Vagina (tissue), 2 donors: ENCODE measurements around the gene PLAAT5.

Source experiments
- POLR2A ChIP-seq, 2 donors: fragments of 450-650 bp; IDR thresholded peaks; one replicate each; pipeline ENCODE4 v1.6.1; 2017; ENCODE audit warnings: antibody characterized with exemption in 2 of 2, mild to moderate bottlenecking in 2 of 2, moderate library complexity in 2 of 2
- TF ChIP-seq, protein P1 (sequence below), 3 experiments: fragments of 450-650 bp in 2 of 3; fragments of 200-600 bp in 1 of 3; sonication (generic) in 1 of 3; IDR thresholded peaks; one replicate each; pipeline ENCODE4 v1.5.1; 2017 to 2019; ENCODE audit warnings: antibody characterized with exemption in 3 of 3, mild to moderate bottlenecking in 2 of 3, moderate library complexity in 2 of 3

GRCh38 chr11:63506876-63507275, 15.9 kb upstream of the PLAAT5 start:
- TF ChIP-seq, protein P1, sequence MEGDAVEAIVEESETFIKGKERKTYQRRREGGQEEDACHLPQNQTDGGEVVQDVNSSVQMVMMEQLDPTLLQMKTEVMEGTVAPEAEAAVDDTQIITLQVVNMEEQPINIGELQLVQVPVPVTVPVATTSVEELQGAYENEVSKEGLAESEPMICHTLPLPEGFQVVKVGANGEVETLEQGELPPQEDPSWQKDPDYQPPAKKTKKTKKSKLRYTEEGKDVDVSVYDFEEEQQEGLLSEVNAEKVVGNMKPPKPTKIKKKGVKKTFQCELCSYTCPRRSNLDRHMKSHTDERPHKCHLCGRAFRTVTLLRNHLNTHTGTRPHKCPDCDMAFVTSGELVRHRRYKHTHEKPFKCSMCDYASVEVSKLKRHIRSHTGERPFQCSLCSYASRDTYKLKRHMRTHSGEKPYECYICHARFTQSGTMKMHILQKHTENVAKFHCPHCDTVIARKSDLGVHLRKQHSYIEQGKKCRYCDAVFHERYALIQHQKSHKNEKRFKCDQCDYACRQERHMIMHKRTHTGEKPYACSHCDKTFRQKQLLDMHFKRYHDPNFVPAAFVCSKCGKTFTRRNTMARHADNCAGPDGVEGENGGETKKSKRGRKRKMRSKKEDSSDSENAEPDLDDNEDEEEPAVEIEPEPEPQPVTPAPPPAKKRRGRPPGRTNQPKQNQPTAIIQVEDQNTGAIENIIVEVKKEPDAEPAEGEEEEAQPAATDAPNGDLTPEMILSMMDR (IDR thresholded peaks at IDR 0.05), result no peak
- no peak for TF ChIP-seq POLR2A (IDR thresholded peaks at IDR 0.05)
